ENCODE results near the gene AP2A2. TPM values are rescaled to one million over a fixed set of nuclear protein-coding genes. Genes with fewer than 3 reads are reported as not detected.

Gene AP2A2
- total RNA-seq, 2 donors from 2014 or later = 99.0 to 109 TPM

GRCh38 chr11:975827-976226, 50.2 kb downstream of the AP2A2 start:
- Histone ChIP-seq H3K9me3 (no peaks in the 10 kb centered on the region), H3K4me3 (no peak overlapping the region), H3K4me1 (ENCODE audit: control insufficient read depth in 1 of 2, low read depth in 2 of 2) (peaks cover 0 to 5% of the 10 kb centered on the region in 2 donors), H3K27me3 (replicated peaks; ENCODE audit: insufficient read depth) (no peaks in the 10 kb centered on the region), H3K27ac (no peak overlapping the region), H3K36me3 (peaks cover 65% of the 10 kb centered on the region)
- no peak for ATAC-seq (ENCODE audit: insufficient number of reproducible peaks, low FRiP score, low read depth)
- DNase-seq (ENCODE audit: low spot score) = no peak
- no peak for TF ChIP-seq CTCF (IDR thresholded peaks at IDR 0.05)

- Histone ChIP-seq H3K4me1 (ENCODE audit: control insufficient read depth in 1 of 2, low read depth in 2 of 2) (peaks cover 0 to 12% of the 10 kb centered on the region in 2 donors), H3K9me3 (no peaks in the 10 kb centered on the region), H3K27ac (no peak overlapping the region), H3K36me3 (peaks cover 63% of the 10 kb centered on the region), H3K27me3 (replicated peaks; ENCODE audit: insufficient read depth) (no peaks in the 10 kb centered on the region), H3K4me3 (no peak overlapping the region)
- DNase-seq (ENCODE audit: low spot score) = no peak
- no peak for TF ChIP-seq CTCF (IDR thresholded peaks at IDR 0.05)
- no peak for ATAC-seq (ENCODE audit: insufficient number of reproducible peaks, low FRiP score, low read depth)
These were observed 50.9 kb downstream of the AP2A2 start for GRCh38 chr11:976431-977160.

- no peak overlapping the region for H3K4me3 ChIP-seq
- ATAC-seq (ENCODE audit: insufficient number of reproducible peaks, low FRiP score, low read depth) = no peak
- no peaks in the 10 kb centered on the region for H3K9me3 ChIP-seq
- no peaks in the 10 kb centered on the region for H3K27me3 ChIP-seq (replicated peaks; ENCODE audit: insufficient read depth)
- peaks cover 0 to 12% of the 10 kb centered on the region in 2 donors for H3K4me1 ChIP-seq (ENCODE audit: control insufficient read depth in 1 of 2, low read depth in 2 of 2)
- no peak for DNase-seq (ENCODE audit: low spot score)
- peaks cover 50% of the 10 kb centered on the region for H3K36me3 ChIP-seq
- H3K27ac ChIP-seq = no peak overlapping the region
- TF ChIP-seq CTCF (IDR thresholded peaks at IDR 0.05) = no peak
These were observed 52.4 kb downstream of the AP2A2 start for GRCh38 chr11:977830-978720.

GRCh38 chr11:978781-979180, 53.1 kb downstream of the AP2A2 start:
- ATAC-seq (ENCODE audit: insufficient number of reproducible peaks, low FRiP score, low read depth) (no peak), DNase-seq (ENCODE audit: low spot score) (no peak)
- Histone ChIP-seq H3K36me3 (peaks cover 49% of the 10 kb centered on the region), H3K4me3 (no peak overlapping the region), H3K27me3 (replicated peaks; ENCODE audit: insufficient read depth) (no peaks in the 10 kb centered on the region), H3K4me1 (ENCODE audit: control insufficient read depth in 1 of 2, low read depth in 2 of 2) (peaks cover 0 to 12% of the 10 kb centered on the region in 2 donors), H3K9me3 (no peaks in the 10 kb centered on the region), H3K27ac (no peak overlapping the region)
- no peak for TF ChIP-seq CTCF (IDR thresholded peaks at IDR 0.05)

Data from thoracic aorta (tissue), 2 donors.